ENCODE data around the gene USP21.

DNA sequence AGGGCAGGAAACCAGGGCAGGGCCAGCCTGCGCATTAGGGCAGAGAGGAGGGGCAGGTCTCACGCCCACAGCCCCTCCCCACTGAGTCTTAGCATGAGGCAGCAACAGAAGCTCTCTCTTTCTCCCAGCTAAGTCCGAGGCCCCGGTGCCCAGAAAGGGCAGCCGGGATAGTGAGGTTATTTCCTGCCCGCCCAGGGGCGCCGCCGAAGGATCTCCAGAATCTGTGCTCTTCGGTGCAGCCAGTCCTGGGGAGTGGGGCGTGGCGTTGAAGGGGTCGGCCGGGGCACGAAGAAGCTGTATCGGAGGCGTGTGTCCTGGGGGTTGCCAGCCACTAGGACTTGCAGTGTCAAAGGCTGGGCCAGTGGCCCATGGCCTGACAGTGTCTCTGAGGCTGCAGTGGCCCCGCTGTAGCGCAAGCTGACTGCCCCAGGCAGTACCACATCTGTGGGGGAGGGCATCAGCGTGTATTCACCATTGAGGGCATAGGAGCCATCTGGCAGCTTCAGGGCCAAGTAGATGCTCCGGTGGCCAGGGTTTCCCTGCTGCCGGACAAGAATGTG lies 31.7 kb downstream of the USP21 start:
- TF ChIP-seq POLR2AphosphoS2 (IDR thresholded peaks at IDR 0.05; ENCODE audit: low read length) (no peak), ZNF274 (IDR thresholded peaks at IDR 0.05; ENCODE audit: borderline replicate concordance, low read depth, low read length) (no peak), SMARCA5 (IDR thresholded peaks at IDR 0.05) (no peak)
